ENCODE measurements around the gene LRRC8E.

DNA sequence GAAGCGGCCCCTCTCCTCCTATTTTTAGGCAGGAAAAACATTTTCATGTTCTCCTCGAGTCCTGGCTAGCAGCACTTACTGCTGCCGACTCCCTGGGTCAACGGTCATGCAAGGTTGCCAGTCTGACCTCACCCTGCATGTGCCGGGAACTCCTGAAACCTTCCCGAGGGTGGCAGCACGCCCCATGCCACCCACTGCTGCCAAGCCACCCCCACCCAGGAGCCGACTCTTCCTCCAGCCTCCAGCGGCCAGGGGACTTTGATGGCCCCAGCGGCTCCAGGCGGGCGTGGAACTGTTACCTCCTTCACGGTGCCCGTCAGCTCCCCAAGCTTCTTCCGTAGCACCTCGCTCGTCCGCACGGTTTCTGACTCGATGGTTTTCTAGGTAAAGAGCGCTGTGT, 46.5 kb downstream of the LRRC8E start:
- TF ChIP-seq CTCF (IDR thresholded peaks at IDR 0.05; ENCODE audit: insufficient read depth, low read depth, low read length) (no peak), EZH2 (IDR thresholded peaks at IDR 0.05; ENCODE audit: insufficient read depth, low read length) (no peak)

All from astrocyte (in vitro differentiated cells and primary cell).